ENCODE measurements around the gene PCDHB2. TPM values are rescaled to one million over a fixed set of nuclear protein-coding genes. Genes with fewer than 3 reads are reported as not detected.
A peak's percentile ranks its signal among the peaks of the same experiment; 100 is the strongest.

The PCDHB2 gene
- total RNA-seq: 1 to 10 TPM; 1.8 to 2.0 TPM

DNA sequence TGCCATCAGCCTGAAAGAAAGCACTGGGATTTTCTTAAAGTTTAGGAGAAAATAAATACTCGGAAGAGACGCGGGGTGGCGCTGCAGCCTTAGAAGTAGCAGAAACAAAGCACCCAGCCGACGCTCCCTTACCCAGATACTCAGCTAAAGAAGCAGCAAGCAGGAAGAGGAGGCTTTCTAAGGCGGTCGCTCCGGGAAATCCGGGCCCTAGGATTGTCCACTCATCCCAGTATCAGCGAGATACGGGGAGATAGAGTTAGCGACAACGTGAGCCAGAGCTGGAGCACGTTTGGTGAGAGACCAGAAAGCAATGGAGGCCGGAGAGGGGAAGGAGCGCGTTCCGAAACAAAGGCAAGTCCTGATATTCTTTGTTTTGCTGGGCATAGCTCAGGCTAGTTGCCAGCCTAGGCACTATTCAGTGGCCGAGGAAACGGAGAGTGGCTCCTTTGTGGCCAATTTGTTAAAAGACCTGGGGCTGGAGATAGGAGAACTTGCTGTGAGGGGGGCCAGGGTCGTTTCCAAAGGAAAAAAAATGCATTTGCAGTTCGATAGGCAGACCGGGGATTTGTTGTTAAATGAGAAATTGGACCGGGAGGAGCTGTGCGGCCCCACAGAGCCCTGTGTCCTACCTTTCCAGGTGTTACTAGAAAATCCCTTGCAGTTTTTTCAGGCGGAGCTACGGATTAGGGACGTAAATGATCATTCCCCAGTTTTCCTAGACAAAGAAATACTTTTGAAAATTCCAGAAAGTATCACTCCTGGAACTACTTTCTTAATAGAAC lies at the start of gene PCDHB2:
TSS of gene PCDHB2 (plus strand) at position 135 of the 782 bp plus-strand sequence. CDS start at position 311, 176 bp downstream.
- H3K4me1 ChIP-seq: no peaks in the 10 kb centered on the region
- peaks cover 0 to 50% (median 0%) of the 10 kb centered on the region in 3 donors for H3K9me3 ChIP-seq
- intact Hi-C loops (cut with DNase I): no loop called here
- H3K36me3 ChIP-seq (replicated peaks in 1 of 2; ENCODE audit: insufficient read depth in 1 of 2, low read depth in 2 of 2): no peaks in the 10 kb centered on the region
- WGBS, 2 donors: 9 to 11% methylated on average over 29 of the region's 29 CpGs
- no peak within 1 kb of the TSS for H3K4me3 ChIP-seq
- no peak within 1 kb of the TSS for H3K27ac ChIP-seq
- ATAC-seq: peak; percentile 38
- TF ChIP-seq CTCF (IDR thresholded peaks at IDR 0.05) (peak in 1 of 7 experiments; percentile 19), POLR2A (IDR thresholded peaks at IDR 0.05) (peak in 1 of 3 donors; percentile 14)
- peak in 3 of 4 donors; percentile 13 to 28 (median 23) for DNase-seq
- no peaks in the 10 kb centered on the region for H3K27me3 ChIP-seq

DNA sequence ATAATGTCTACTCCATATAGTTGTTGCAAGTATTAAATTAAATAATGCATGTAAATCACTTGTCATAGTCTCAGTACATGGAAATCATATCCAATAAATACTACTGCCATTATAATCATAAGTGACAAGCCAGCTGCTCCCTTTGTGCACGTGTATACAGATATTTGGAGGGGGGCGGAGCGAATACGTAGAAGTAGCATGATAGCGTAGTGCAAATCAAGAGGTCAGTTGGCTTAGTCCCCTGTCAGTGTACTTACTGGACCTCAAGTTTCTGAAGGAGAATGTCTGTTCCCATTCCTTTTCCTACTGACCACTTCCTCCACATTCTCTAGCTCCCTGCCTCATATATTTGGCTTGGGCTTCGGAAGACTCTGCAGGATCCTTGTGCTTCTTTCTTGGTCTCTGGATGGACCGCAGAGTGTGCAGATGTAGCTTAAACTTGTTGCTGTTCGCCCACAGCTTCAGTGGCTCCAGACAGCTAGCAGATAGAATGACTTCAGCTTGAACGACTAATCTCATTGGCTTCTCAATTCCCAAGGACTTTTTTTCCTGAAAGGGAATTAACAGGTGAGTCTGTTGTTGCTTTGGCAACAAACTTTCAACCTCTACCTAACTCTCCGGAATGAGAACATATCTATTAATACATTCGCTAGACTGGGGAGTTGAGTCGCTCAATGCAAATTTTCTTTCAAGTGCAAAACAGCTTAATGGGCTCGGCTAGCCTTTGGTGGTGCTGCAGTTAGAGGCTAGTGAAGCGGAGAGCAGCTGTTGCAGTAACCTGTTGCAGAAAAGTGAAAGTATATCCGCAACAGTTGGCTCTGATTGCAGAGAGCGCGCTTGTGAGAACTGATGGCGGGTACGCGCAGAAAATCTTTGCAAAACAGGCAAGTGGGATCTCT lies 43.5 kb upstream of the PCDHB2 start, which contains the start of gene PCDHB1:
TSS of gene PCDHB1 (plus strand) at position 753 of the 899 bp plus-strand sequence. CDS start at position 850, 97 bp downstream.
- peaks cover 9% of the 10 kb centered on the region for H3K4me1 ChIP-seq
- peak within 1 kb of the TSS in 3 of 4 donors; percentile 51 to 64 (median 55) for H3K27ac ChIP-seq
- intact Hi-C loops (cut with DNase I): no loop called here
- no peaks in the 10 kb centered on the region for H3K36me3 ChIP-seq (replicated peaks in 1 of 2; ENCODE audit: insufficient read depth in 1 of 2, low read depth in 2 of 2)
- peak within 1 kb of the TSS; percentile 27 to 45 for H3K4me3 ChIP-seq
- TF ChIP-seq POLR2A (IDR thresholded peaks at IDR 0.05) (peak in 1 of 3 donors; percentile 45), CTCF (IDR thresholded peaks at IDR 0.05) (no peak)
- DNase-seq (peak; percentile 23 to 58 (median 34)), ATAC-seq (peak; percentile 75)
- WGBS, 2 donors: 6 to 8% methylated on average over 17 to 20 of the region's 20 CpGs
- H3K27me3 ChIP-seq: no peaks in the 10 kb centered on the region
- H3K9me3 ChIP-seq: no peaks in the 10 kb centered on the region

DNA sequence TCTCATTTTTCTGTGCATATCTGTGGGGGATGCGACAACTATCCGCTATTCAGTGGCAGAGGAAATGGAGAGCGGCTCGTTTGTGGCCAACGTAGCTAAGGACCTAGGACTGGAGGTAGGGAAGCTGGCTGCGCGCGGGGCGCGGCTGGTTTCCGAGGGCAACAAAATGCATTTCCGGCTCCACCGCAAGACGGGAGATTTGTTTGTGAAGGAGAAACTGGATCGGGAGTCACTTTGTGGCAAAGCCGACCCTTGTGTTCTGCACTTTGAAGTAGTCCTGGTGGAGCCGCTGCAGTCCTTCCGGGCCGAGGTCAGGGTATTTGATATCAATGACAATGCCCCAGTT lies 42.9 kb upstream of the PCDHB2 start:
- intact Hi-C loops (cut with DNase I): no loop called here

DNA sequence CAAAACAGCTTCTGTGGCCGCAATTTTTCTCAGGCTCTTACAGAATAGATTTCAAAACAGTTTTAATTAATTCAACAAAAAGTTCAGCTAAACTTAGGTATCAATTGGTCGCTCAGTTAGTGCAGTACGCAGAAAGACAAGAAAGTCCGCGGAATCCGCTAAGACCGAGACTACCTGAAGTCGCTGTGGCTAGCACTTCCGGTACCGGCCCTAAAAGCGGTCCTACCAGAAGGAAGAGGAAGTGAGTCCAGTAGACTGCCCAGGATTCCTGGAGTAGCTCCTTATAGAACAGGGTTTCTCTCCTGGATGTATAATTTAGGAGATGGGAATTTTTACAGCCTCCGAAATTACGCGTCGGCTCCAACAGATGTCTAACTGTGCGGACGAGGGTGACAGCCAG lies 16.6 kb upstream of the PCDHB2 start:
- peak overlapping the region in 1 of 4 donors; percentile 15 for H3K27ac ChIP-seq
- H3K36me3 ChIP-seq (replicated peaks in 1 of 2; ENCODE audit: insufficient read depth in 1 of 2, low read depth in 2 of 2): no peaks in the 10 kb centered on the region
- H3K4me3 ChIP-seq: no peak overlapping the region
- 36 to 42% methylated on average over 17 of the region's 17 CpGs for WGBS, 2 donors
- intact Hi-C loops (cut with DNase I): no loop called here
- H3K9me3 ChIP-seq: peaks cover 0 to 8% (median 0%) of the 10 kb centered on the region in 3 donors
- peak in 3 of 4 donors; percentile 6 to 22 (median 19) for DNase-seq
- TF ChIP-seq POLR2A (IDR thresholded peaks at IDR 0.05) (no peak), CTCF (IDR thresholded peaks at IDR 0.05) (no peak)
- peaks cover 0 to 6% of the 10 kb centered on the region in 2 donors for H3K27me3 ChIP-seq
- H3K4me1 ChIP-seq: no peaks in the 10 kb centered on the region
- peak; percentile 47 for ATAC-seq

More for the DNA sequence above, 42.9 kb upstream of the PCDHB2 start:
- peak overlapping the region; percentile 27 to 45 for H3K4me3 ChIP-seq
- peak overlapping the region in 3 of 4 donors; percentile 51 to 64 (median 55) for H3K27ac ChIP-seq
- DNase-seq (peak in 3 of 4 donors; percentile 18 to 48 (median 37)), ATAC-seq (peak; percentile 49)
- H3K27me3 ChIP-seq: no peaks in the 10 kb centered on the region
- peaks cover 9% of the 10 kb centered on the region for H3K4me1 ChIP-seq
- 5 to 6% methylated on average over 14 to 19 of the region's 19 CpGs for WGBS, 2 donors
- H3K36me3 ChIP-seq (replicated peaks in 1 of 2; ENCODE audit: insufficient read depth in 1 of 2, low read depth in 2 of 2): no peaks in the 10 kb centered on the region
- no peak for TF ChIP-seq CTCF (IDR thresholded peaks at IDR 0.05)
- no peak for TF ChIP-seq POLR2A (IDR thresholded peaks at IDR 0.05)
- H3K9me3 ChIP-seq: no peaks in the 10 kb centered on the region
